HL-60 (cell line): ENCODE measurements around the gene TET3.
A peak's percentile ranks its signal among the peaks of the same experiment; 100 is the strongest.
"Not testable (repeated sequence)": the region's sequence is repeated elsewhere in the genome, so short reads cannot be mapped to it uniquely, and the experiment has no call there.

ENCODE experiments used
- DNase-seq, 2 experiments: peaks; one replicate each; pipeline ENCODE4 v3.0.0-alpha.2; 2010 to 2020; ENCODE audit warnings: low read depth in 1 of 2, low spot score in 1 of 2
- H3K27ac ChIP-seq: fragments of 250-450 bp; sonication (Bioruptor Pico); replicated peaks from 2 replicates; pipeline ENCODE4 v1.5.1; 2020; ENCODE audit warnings: mild to moderate bottlenecking, moderate library complexity
- H3K27me3 ChIP-seq: fragments of 250-450 bp; sonication (Bioruptor Pico); 2 replicates; pipeline ENCODE4 v1.5.1; 2021; ENCODE audit warnings: mild to moderate bottlenecking, moderate library complexity; ENCODE audit not compliant: insufficient read depth, poor library complexity, severe bottlenecking
- H3K4me3 ChIP-seq: replicated peaks from 2 replicates; pipeline ENCODE4 v1.5.1; 2011; ENCODE audit warnings: mild to moderate bottlenecking, control low read depth, low read length; ENCODE audit not compliant: insufficient read depth
- GABPA ChIP-seq: IDR thresholded peaks from 2 replicates; pipeline ENCODE4 v1.6.1; 2012; ENCODE audit warnings: low read depth
- POLR2AphosphoS5 ChIP-seq: IDR thresholded peaks from 2 replicates; pipeline ENCODE4 v1.6.1; 2012; ENCODE audit warnings: low read depth
- SPI1 ChIP-seq: IDR thresholded peaks from 2 replicates; pipeline ENCODE4 v1.6.1; 2012; ENCODE audit warnings: low read depth, mild to moderate bottlenecking, borderline replicate concordance
- TF ChIP-seq, protein P1 (sequence below): IDR thresholded peaks from one replicate; pipeline ENCODE4 v1.5.1; 2011; ENCODE audit warnings: low read length, control low read depth, inconsistent platforms; ENCODE audit not compliant: insufficient read depth
- TF ChIP-seq, protein P2 (sequence below): IDR thresholded peaks from 2 replicates; pipeline ENCODE4 v1.6.1; 2012; ENCODE audit warnings: low read depth; ENCODE audit not compliant: insufficient replicate concordance

Gene TET3

DNA sequence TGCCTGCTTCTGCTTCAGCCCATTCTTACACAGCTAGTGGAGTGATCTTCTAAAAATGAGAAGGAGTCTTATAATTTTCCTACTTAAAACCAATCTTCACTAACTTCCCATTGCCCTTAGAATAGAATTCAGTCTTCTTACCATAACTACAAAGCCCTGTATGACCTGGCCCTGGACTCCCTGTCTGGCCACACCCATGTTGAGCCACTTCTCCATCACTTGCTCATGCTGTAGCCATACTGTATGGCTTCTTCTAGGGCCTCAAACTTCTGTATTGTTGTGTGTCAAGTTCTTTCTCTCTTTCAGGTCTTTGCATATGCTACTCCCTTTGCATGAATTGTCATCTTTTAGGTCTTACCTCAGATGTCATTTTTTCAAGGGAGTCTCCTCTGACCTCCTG is 46.8 kb upstream of the TET3 start:
- H3K4me3 ChIP-seq, result no peak overlapping the region
- no peak overlapping the region for H3K27ac ChIP-seq
- TF ChIP-seq GABPA (no peak), POLR2AphosphoS5 (no peak), SPI1 (no peak)
- TF ChIP-seq, protein P1, sequence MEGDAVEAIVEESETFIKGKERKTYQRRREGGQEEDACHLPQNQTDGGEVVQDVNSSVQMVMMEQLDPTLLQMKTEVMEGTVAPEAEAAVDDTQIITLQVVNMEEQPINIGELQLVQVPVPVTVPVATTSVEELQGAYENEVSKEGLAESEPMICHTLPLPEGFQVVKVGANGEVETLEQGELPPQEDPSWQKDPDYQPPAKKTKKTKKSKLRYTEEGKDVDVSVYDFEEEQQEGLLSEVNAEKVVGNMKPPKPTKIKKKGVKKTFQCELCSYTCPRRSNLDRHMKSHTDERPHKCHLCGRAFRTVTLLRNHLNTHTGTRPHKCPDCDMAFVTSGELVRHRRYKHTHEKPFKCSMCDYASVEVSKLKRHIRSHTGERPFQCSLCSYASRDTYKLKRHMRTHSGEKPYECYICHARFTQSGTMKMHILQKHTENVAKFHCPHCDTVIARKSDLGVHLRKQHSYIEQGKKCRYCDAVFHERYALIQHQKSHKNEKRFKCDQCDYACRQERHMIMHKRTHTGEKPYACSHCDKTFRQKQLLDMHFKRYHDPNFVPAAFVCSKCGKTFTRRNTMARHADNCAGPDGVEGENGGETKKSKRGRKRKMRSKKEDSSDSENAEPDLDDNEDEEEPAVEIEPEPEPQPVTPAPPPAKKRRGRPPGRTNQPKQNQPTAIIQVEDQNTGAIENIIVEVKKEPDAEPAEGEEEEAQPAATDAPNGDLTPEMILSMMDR, result no peak
- TF ChIP-seq, protein P2, sequence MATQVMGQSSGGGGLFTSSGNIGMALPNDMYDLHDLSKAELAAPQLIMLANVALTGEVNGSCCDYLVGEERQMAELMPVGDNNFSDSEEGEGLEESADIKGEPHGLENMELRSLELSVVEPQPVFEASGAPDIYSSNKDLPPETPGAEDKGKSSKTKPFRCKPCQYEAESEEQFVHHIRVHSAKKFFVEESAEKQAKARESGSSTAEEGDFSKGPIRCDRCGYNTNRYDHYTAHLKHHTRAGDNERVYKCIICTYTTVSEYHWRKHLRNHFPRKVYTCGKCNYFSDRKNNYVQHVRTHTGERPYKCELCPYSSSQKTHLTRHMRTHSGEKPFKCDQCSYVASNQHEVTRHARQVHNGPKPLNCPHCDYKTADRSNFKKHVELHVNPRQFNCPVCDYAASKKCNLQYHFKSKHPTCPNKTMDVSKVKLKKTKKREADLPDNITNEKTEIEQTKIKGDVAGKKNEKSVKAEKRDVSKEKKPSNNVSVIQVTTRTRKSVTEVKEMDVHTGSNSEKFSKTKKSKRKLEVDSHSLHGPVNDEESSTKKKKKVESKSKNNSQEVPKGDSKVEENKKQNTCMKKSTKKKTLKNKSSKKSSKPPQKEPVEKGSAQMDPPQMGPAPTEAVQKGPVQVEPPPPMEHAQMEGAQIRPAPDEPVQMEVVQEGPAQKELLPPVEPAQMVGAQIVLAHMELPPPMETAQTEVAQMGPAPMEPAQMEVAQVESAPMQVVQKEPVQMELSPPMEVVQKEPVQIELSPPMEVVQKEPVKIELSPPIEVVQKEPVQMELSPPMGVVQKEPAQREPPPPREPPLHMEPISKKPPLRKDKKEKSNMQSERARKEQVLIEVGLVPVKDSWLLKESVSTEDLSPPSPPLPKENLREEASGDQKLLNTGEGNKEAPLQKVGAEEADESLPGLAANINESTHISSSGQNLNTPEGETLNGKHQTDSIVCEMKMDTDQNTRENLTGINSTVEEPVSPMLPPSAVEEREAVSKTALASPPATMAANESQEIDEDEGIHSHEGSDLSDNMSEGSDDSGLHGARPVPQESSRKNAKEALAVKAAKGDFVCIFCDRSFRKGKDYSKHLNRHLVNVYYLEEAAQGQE, result no peak
- no peaks in the 10 kb centered on the region for H3K27me3 ChIP-seq
- DNase-seq, result no peak

DNA sequence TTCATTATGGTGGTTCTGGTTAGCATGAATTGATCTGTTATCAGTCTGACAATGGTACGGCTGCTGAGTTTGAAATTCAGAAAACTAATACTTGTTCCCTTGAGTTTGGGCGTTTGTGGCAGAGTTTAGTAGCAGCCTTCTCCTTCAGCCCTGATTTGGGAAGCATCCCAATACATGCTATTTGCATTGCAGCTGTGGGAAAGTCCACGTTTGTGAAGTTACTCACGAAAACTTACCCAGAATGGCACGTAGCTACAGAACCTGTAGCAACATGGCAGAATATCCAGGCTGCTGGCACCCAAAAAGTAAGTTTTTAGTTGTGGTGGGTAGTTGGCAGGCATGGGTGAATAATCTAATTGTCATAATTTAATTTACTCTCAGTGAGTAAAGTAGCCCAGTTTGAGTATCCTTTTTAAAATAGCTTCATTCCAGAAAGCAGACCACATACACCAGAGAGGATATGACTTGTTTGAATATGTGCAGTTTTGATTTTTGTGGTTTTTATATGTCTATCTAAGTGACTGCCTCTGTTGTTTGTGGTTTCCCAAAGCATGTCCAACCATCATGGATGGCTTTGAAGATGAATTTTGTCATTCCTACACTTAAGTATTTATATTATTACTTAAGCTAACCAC is 45.9 kb upstream of the TET3 start:
- no peak for DNase-seq

DNA sequence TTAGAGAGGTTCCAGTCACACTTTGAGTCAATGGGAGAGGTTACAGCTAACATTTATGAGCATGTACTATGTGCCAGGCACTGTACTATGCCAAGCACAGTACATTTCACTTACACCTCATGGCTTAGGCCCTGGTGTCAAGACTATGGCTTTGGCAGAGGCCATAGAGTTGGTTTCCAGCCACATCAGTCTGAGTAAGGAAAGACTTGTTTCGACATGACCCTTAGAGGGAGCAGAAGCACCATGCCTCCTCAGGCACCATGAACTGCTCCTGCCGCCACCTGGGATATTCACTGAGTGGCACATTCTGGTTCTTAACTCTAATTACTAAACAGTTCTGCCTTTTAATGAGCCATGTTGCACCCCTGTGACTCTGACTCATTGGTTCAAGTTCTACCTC is 45.3 kb upstream of the TET3 start:
- no peak overlapping the region for H3K27ac ChIP-seq

More for the DNA sequence above, 45.9 kb upstream of the TET3 start:
- TF ChIP-seq, protein P1, result no peak
- TF ChIP-seq, protein P2, result no peak
- no peak for TF ChIP-seq POLR2AphosphoS5
- TF ChIP-seq SPI1, result no peak
- TF ChIP-seq GABPA, result no peak
- H3K4me3 ChIP-seq, result no peak overlapping the region
- no peaks in the 10 kb centered on the region for H3K27me3 ChIP-seq
- H3K27ac ChIP-seq, result no peak overlapping the region

DNA sequence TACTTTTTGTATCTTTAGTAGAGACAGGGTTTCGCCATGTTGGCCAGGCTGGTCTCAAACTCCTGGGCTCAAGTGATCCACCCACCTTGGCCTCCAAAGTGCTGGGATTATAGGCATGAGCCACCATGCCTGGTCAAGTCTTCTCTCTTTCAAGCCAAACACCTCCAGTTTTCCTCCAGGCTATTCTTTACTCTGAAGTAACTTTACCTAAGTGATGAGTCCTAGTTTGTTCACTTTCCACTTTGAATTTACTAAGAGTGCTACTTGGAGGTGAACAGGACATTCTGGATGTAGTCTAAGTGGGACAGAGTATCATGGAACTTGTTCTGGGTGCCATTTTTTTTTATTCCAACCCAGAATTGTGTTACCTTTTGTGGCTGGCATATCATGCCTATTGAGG is 44.6 kb upstream of the TET3 start:
- DNase-seq, H3K4me3 ChIP-seq, H3K27me3 ChIP-seq, H3K27ac ChIP-seq: not testable (repeated sequence)

More for the DNA sequence above, 45.3 kb upstream of the TET3 start:
- TF ChIP-seq, protein P2, result no peak
- TF ChIP-seq POLR2AphosphoS5 (no peak), GABPA (no peak), SPI1 (no peak)
- TF ChIP-seq, protein P1, result no peak
- DNase-seq, result peak in 1 of 2 experiments; percentile 43
- H3K27me3 ChIP-seq, result no peaks in the 10 kb centered on the region
- H3K4me3 ChIP-seq, result no peak overlapping the region
